ENCODE measurements around the gene PLA2G7. TPM values are rescaled to one million over a fixed set of nuclear protein-coding genes. Genes with fewer than 3 reads are reported as not detected.

PLA2G7 gene
- total and polyA plus RNA-seq, 2 donors (not counting 3 experiments of a cell fraction or from before 2014, with no cell fraction given), result not detected

GRCh38 chr6:46690141-46690755 lies 44.9 kb downstream of the PLA2G7 start:
- Histone ChIP-seq H3K9ac (replicated peaks; ENCODE audit: extremely low read depth, insufficient read depth, low read length) (no peak overlapping the region), H4K20me1 (replicated peaks; ENCODE audit: control insufficient read depth, extremely low read depth, insufficient read depth, low read length) (no peaks in the 10 kb centered on the region), H3K9me1 (replicated peaks; ENCODE audit: control insufficient read depth, extremely low read depth, insufficient read depth, low read length) (no peaks in the 10 kb centered on the region), H2AFZ (ENCODE audit: low read depth, low read length) (no peak overlapping the region), H3K27me3 (ENCODE audit: control insufficient read depth in 2 of 2, insufficient read depth in 2 of 2, low read length in 2 of 2) (peaks cover 0 to 3% of the 10 kb centered on the region in 2 experiments), H3K27ac (ENCODE audit: insufficient read depth, low read depth, low read length) (no peak overlapping the region), H3K4me2 (ENCODE audit: insufficient read depth, low read length) (no peak overlapping the region), H3K9me3 (replicated peaks; ENCODE audit: control insufficient read depth, insufficient read depth, low read length) (no peaks in the 10 kb centered on the region), H3K79me2 (ENCODE audit: control insufficient read depth, insufficient read depth, low read length) (no peaks in the 10 kb centered on the region), H3K4me3 (replicated peaks in 1 of 3; ENCODE audit: insufficient read depth in 1 of 3, low read depth in 1 of 3, low read length in 3 of 3) (no peak overlapping the region), H3K4me1 (ENCODE audit: control insufficient read depth, extremely low read depth, insufficient read depth, low read length) (no peaks in the 10 kb centered on the region), H3K36me3 (ENCODE audit: control insufficient read depth in 2 of 2, extremely low read depth in 1 of 2, insufficient read depth in 2 of 2, low read length in 2 of 2) (no peaks in the 10 kb centered on the region)
- dilution Hi-C loops (cut with MboI; ENCODE audit: extremely low pct_ligation_motif_present, low sequenced_read_pairs), result no loop called here
- TF ChIP-seq MAX (IDR thresholded peaks at IDR 0.05; ENCODE audit: insufficient read depth, insufficient read length) (no peak), CTCF (IDR thresholded peaks at IDR 0.05; ENCODE audit: extremely low read depth in 1 of 2, insufficient read depth in 1 of 2, low read depth in 1 of 2, low read length in 2 of 2) (no peak), POLR2A (IDR thresholded peaks at IDR 0.05; ENCODE audit: low read depth, low read length) (no peak), EZH2 (IDR thresholded peaks at IDR 0.05; ENCODE audit: borderline replicate concordance, low read depth, low read length, severe bottlenecking) (no peak), GATA2 (IDR thresholded peaks at IDR 0.05; ENCODE audit: insufficient read depth, insufficient read length, low read depth, low read length) (no peak), MYC (IDR thresholded peaks at IDR 0.05; ENCODE audit: low read depth, low read length) (no peak), FOS (IDR thresholded peaks at IDR 0.05; ENCODE audit: borderline replicate concordance, insufficient read depth, low read length) (no peak), POLR2AphosphoS5 (IDR thresholded peaks at IDR 0.05; ENCODE audit: insufficient read depth, low read depth, low read length) (no peak), JUN (IDR thresholded peaks at IDR 0.05; ENCODE audit: borderline replicate concordance, insufficient read depth, insufficient read length, low read depth) (no peak)
- intact Hi-C loops (cut with micrococcal nuclease), result no loop called here
- ChIA-PET CTCF (no interaction called here), POLR2A (no interaction called here)
- no peak for DNase-seq (ENCODE audit: low read depth, low spot score)
- no TSS peak for BruUV-seq (replicated peaks)
- FAIRE-seq, result no peak

All from endothelial cell of umbilical vein (primary cell).